ENCODE data around the gene ITGA1.
A peak's percentile ranks its signal among the peaks of the same experiment; 100 is the strongest.

The ITGA1 gene

GRCh38 chr5:52903142-52903541 is 115.4 kb downstream of the ITGA1 start:
- DNase-seq, result no peak

GRCh38 chr5:52906343-52906742 is 118.6 kb downstream of the ITGA1 start:
- no peak for DNase-seq

- no peak for DNase-seq
Observed at GRCh38 chr5:52906845-52907244, 119.1 kb downstream of the ITGA1 start.

DNA sequence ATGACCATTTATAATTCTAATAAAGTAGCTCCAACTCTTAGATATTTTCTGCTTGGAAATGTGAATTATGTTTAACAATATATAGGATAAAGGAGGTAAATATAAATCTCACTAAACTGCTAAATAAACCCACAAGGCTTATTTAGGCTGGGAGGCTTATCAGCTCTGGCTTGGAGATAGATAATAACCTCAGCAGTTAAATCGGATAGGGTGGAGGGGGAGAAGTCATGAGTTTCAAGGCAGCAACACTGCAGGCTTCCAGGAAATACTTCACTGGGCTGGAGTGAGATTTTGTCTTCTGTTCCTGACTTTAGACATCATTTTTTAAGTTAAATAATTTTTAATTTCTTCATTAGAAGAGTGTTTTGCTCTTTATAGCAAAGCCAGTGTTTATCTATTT is 121.5 kb downstream of the ITGA1 start:
- DNase-seq, result no peak

DNA sequence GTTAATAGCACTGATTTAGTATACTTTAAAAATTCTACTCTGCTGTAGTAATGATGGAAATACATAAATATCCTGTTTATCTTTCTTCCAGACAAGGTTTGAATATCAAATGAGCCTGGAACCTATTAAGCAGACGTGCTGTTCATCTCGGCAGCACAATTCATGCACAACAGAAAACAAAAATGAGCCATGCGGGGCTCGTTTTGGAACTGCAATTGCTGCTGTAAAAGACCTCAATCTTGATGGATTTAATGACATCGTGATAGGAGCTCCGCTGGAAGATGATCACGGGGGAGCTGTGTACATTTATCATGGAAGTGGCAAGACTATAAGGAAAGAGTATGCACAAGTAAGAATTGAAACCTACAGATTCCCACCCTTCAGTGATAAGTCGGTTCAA is 122.4 kb downstream of the ITGA1 start:
- DNase-seq, result no peak

GRCh38 chr5:52915176-52915875 is 127.6 kb downstream of the ITGA1 start:
- peak in 4 of 5 experiments; percentile 9 to 69 (median 25) for DNase-seq

GRCh38 chr5:52920929-52921328 is 133.2 kb downstream of the ITGA1 start:
- DNase-seq, result no peak

- DNase-seq, result no peak
Observed at GRCh38 chr5:52922384-52922783, 134.7 kb downstream of the ITGA1 start.

GRCh38 chr5:52924456-52924855 is 136.7 kb downstream of the ITGA1 start:
- no peak for DNase-seq

DNA sequence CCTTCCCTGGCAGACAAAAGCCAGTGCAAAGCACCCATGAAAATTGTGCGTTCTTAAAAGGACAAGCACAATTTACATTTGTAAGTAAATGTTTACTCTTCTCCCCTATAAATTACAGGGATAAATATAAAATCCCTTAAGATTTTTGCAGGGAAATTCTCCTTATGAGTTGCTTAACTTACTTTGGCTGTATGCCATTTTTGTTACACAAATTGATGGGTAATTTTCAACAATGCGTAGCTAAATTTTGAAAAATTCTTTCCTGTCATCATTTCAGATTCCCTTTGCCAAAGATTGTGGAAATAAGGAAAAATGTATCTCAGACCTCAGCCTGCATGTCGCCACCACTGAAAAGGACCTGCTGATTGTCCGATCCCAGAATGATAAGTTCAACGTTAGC is 137.3 kb downstream of the ITGA1 start:
- DNase-seq, result no peak

DNA sequence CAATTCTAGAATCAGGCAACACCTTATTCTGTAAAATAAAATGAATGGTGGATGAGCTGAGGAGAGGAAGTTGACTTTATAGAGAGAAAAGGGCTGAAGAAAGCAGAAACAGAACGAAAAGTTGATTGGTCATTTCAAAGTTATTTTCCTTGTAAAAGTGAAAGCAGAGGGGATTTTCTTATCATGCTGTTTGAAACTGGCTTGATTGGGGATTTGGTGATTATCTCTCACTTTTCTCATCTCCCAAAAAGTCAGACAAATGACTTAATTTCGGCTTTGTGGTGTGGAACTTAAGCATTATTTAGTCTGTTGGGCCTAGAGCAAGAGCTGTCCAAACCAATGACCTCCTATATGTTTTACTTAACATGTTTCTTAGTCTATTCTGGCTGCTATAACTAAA is 141.0 kb downstream of the ITGA1 start:
- DNase-seq, result no peak

- no peak for DNase-seq
Observed at GRCh38 chr5:52938226-52938625, 150.5 kb downstream of the ITGA1 start.

DNA sequence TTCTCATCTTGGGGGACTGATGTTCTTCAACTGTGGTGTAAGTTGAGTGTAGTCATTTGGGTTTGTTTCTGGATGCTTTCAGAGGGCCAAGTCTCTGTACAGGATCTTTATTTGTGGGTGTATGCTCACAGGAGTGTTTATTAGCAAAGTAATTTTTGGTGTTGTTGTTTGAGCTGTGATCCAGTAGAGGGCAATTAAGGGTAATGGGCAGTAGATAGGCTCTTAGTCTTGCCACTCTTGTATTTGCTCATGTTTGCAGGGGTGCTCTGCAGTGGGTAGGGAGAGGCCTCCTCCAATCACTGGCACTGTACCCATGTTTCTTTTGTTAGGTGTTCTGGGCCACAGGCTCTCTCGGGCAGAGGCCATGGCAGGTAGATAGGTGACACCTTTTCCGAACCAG is 155.6 kb downstream of the ITGA1 start:
- peak in 1 of 5 experiments; percentile 37 for DNase-seq

DNA sequence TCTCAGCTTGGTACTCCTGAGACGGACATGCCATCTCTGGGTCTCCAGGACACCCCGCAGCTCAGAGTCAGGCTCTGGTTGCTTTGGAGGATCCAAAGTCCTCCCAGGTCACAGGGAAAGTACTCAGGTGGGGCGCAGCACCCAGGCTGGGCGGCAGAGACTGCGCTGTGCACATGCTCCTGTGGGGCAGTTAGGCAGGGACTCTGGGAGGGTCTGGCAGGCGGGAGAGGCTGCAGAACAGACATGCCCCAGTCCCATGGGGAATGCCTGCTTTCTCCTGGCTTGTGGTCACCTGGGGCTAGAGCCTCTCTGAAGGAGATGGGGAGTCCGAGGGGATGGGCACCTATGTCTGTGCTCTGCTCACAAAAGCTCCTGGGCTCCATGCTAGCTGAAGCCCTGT is 156.1 kb downstream of the ITGA1 start:
- DNase-seq, result no peak

DNA sequence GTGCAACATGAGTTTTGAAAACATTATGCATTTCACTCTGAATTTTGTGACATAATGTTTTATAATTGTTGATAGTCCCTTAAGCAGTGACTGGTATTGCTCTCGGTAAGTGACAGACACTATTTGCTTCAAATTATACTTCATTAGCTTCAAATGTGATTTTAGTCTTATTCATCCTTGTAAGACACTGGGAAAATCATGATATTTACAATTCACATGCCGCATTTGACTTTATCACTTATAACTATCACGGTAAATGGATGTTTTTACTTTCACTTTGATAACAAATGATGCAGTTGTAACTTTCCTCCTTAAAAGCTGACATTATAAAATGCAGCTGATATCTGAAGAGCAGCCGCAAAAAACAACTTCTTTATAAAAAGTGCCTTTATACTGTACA is 157.3 kb downstream of the ITGA1 start:
- peak in 1 of 5 experiments; percentile 10 for DNase-seq

GRCh38 chr5:52947208-52947607 is 159.5 kb downstream of the ITGA1 start:
- DNase-seq, result no peak

DNA sequence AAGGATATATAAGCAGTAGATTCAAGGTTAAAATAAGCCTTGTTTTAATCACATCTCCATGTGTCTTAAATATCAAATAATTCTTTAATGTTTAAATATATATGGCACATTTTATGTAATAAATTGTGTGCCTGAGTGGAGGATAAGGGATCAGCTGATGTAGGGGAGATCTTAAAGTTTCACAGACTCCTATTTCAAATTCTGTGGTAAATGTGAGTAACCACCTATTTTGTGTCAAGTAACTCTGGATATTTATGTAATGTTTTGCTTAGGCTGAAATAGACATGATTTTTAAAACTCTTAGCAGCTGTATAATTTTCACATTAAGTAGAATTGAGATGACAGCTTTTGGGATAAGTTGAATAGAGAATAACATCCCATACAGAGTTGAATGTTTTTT is 160.1 kb downstream of the ITGA1 start:
- no peak for DNase-seq

- peak in 4 of 5 experiments; percentile 33 to 79 (median 36) for DNase-seq
Observed at GRCh38 chr5:52948418-52949076, 160.8 kb downstream of the ITGA1 start.

GRCh38 chr5:52950686-52951085 is 163.0 kb downstream of the ITGA1 start:
- no peak for DNase-seq

DNA sequence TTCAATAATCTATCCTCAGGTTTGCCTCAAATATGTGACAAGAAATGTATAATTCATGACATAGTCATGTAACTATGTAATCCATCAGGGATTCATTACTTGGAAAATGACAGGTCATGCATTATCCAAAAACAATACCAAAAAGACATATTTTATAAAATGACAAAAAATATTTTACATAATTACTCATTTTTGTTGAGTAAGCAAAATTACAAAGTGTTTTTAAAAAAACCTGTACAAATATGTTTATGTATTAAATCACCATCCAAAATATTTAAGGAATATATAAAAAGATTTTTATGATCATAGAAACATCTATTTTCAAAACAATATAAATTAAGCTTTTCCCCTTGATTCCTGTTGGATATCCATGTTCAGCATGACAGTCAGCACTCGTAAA is 164.8 kb downstream of the ITGA1 start:
- DNase-seq, result no peak

- no peak for DNase-seq
Observed at GRCh38 chr5:52956014-52956413, 168.3 kb downstream of the ITGA1 start.

DNA sequence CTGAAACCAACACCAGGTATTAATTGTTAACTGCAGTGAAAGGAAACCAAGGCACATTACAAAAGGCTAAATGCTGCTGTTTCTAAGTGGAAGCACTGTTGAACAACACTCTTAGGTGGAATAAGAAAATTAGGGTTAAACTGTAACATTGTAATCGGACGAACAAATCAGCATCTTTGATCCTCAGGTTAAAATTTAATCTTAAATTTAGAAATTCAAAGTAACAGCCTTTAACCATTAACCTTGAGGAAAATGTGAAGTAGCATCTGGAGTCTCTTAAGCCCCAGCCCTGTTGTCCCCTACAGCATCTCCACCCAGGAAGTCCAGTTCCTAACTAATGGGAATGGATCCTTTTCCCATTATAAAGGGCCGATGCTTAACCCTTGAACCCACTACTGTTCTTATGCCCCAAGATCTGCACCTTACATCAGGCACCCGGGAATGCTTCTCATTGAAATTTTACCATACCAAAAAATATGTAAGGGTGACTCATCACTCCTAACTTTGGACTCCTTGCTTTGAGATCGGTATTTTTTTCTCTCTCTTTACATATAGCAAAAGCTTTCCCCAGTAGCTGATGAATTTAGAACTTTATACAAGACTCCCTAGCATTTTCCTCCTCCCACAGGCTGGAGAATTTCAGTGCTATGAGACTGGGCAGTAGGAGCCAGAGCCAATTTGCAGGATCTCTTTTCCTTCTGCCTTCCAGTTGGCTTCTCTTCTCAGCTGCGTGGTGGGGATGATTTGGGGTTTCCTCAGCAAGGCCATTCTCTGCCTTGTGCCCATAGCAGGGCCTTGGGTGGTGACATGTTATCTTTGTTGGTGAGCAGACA is 169.4 kb downstream of the ITGA1 start:
- DNase-seq, result no peak

- DNase-seq, result no peak
Observed at GRCh38 chr5:52961274-52961681, 173.6 kb downstream of the ITGA1 start.

DNA sequence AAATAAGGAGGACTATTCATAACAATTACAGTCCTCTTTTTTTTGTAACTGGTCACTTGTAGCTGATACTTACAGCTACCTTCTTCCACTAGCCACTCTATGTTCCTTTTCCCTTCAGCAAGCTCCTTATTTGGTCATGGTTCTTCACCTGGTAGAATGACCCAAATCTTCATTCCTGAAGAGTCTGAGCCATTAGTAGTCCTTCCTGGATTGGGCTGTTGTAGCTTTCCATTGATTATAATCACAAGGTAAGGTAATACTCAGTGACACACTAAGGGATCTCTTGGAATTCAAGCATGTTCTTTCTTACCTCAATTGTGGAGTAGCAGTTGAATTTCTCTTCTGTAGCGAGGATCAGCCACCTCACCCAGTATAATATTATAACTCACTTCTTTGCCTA is 175.9 kb downstream of the ITGA1 start:
- no peak for DNase-seq

Measured in T-helper 2 cell (primary cell).